EH (cell line): ENCODE data around the gene OOSP3.
"Not testable (repeated sequence)": the region's sequence is repeated elsewhere in the genome, so short reads cannot be mapped to it uniquely, and the experiment has no call there.

ENCODE experiments used
- DNase-seq: peaks from one replicate; pipeline ENCODE4 v3.0.0-alpha.2; 2015; ENCODE audit warnings: low read depth

OOSP3 gene

DNA sequence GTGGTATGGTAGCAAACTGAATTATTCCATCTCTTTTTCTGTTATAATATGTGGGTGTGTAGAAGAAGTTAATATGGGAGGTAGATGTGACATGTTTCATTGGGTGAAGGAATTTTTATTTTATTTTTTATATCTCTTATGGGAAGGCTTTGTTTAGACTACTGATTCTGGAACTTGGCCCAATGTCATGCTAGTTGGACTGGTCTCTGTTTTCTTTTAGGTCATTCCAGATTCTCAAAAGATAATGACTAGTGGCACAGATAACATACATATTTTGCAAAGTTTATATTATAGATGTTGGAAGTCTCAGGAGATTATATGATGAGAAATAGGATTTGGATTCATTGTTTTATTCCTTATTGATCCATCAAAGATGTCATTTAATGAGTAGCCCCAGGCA, 1.3 kb upstream of the OOSP3 start:
- DNase-seq: no peak

DNA sequence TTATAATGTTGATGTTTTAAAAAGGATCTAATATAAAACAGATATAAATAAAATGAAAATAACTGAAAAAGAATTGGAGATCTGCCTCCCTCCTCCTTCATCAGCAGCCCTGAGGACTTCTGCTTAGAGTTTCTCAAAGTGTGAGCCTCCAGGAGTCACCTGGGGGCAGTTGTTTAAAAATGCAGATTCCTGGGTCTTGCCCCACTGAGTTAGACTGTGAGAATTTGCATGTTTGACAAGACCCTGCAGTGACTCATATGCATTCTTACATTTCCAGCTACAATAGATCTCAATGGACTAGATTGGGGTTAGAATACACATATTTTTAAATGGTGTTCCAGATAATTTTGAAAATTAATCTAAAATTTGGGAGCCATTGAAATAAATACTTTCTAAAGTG, 798 bp upstream of the OOSP3 start:
- no peak for DNase-seq

- DNase-seq: no peak
These were observed 985 bp downstream of the OOSP3 start for GRCh38 chr11:59879567-59879966.

DNA sequence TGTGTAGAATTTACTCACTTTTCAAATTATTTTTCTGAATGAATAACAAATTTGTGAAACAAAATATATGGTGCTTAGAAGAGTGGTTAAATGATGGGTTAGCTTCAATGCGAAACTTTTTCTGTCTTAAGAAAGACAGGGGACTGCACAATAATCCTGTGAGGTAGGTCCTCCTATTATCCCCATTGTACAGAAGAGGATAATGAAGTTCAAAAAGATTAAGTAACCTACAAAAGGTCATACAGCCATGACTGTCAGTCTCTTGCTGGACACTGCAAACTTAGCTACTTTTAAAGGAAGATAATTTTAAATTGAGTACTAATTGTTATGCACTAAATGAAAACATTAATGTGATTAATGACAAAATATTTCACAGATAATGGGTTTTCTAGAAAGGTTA, 5.0 kb downstream of the OOSP3 start:
- DNase-seq: no peak

DNA sequence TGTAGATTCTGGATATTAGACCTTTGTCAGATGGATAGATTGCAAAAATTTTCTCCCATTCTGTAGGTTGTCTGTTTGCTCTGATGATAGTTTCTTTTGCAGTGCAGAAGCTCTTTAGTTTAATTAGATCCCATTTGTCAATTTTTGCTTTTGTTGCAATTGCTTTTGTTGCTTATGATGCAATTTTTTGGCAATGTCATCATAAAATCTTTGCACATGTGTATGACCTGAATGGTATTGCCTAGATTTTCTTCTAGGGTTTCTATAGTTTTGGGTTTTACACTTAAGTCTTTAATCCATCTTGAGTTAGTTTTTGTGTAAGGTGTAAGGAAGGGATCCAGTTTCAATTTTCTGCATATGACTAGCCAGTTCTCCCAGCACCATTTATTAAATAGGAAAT, 8.6 kb downstream of the OOSP3 start:
- DNase-seq: not testable (repeated sequence)

- DNase-seq: peak; percentile 3
These were observed 13.2 kb downstream of the OOSP3 start for GRCh38 chr11:59891781-59892181.

GRCh38 chr11:59894616-59895015, 16.0 kb downstream of the OOSP3 start:
- DNase-seq: no peak

DNA sequence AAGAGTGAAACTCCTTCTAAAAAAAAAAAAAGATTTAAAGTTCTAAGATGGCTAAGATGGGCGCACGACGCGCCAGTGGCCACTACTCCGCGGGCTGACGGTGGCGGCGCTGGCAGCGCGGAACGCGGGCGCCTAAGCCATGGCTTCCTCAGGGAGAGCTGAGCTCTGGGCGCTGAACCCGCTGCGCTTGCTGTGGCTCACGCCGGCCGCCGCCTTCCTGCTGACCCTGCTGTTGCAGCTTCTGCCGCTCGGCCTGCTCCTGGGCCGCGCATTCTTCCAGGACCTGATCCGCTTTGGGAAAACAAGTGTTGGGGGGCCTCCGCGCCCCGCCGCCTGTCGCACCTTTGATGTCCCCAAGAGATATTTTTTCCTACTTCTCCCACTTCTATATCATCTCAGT, 19.5 kb downstream of the OOSP3 start:
- no peak for DNase-seq

GRCh38 chr11:59898650-59899049, 20.1 kb downstream of the OOSP3 start:
- DNase-seq: peak; percentile 10

DNA sequence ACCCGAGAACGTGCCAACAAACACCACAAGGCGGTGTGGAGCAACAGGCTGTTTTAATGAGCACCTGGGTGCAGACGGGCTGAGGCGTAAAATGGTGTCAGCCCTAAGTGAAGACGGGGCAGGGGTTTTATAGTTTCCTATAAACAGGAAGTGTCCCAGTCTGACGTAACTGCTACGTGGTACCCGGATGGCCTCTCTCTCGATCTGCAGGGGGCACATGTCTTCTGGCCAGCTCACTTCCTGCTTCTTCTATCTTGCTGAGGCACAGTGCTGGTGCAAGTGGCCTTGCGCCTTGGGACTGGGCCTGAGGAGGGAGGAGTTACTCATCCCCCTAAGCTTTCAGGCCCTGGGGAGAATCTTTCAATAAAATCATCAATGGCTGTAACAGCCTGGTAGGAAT, 20.9 kb downstream of the OOSP3 start:
- peak; percentile 53 for DNase-seq

DNA sequence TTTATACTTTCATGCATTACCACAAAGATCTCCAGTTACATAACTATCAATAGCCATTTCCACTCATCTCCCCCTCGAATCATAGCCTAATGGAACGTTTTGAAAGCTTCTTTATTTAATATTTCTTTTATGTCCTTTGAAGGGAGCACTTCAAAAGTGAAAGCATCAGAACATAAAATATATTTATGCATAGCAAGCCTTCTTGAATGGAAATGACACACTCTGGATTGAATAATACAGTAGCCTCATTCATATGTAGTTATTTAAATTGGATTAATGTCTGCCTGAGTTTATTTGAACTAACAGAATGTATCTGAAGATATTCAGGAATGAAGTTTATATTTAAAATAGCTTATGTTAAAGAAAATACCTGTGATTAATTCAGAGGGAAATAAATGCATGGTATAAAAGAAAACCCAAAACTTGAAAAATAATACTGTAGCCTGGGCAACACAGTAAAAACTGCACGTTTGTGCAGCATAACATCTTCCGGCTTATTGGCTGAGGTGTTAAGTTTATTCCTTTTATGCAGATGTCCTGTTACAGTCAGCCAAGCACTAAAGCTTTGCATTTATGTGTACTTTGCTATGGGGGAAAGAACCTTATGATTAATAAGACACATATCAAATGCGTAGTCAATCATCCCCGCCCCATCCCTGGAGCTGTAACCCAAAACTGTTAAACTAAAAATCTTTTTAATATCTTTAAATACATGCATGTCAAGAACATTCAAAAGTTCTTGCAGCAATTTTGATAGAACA, 22.0 kb downstream of the OOSP3 start:
- DNase-seq: no peak

GRCh38 chr11:59901306-59901705, 22.7 kb downstream of the OOSP3 start:
- DNase-seq: peak; percentile 68

GRCh38 chr11:59903569-59903968, 25.0 kb downstream of the OOSP3 start:
- DNase-seq: not testable (repeated sequence)

DNA sequence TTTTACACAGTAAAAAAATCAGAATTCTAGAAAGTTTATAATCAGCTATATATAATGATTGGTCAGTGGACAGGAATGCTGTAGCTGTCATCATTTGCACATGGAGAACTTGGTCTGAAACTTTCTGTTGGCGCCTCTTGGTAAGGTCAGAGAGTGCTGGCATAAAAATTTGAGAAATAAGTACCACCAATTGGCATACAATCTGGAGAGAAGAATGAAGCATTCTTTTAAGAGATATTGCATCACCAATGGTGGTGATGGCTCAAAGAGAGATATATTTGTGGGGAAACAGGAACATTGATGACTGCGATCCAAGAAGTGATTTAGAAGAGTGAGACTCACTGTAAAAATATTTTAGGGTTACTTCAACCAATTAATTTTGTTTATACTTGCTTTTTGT, 39.9 kb downstream of the OOSP3 start:
- DNase-seq: peak; percentile 36

- DNase-seq: peak; percentile 59
These were observed 40.5 kb downstream of the OOSP3 start for GRCh38 chr11:59918987-59919589.

GRCh38 chr11:59923813-59924212, 45.2 kb downstream of the OOSP3 start:
- no peak for DNase-seq

- DNase-seq: no peak
These were observed 53.1 kb downstream of the OOSP3 start for GRCh38 chr11:59931688-59932087.

DNA sequence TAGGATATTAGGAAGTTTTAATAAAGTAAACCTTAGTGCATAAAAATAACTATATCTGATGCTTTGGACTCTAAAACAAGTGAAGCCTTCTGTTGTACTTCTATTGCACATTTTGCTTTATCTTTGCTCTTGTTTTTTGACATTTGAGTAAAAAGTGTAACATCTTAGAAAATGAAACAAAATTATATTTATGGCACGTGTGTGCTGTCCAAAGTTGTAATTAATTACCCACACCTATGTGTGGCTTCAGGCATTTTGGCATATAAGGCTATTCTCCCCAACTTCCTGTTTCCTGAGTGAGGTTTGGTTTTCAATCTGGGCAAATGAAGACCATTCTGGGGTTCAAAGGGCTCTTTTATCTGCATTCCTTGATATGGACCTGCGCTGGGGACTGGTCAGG, 59.5 kb downstream of the OOSP3 start, which contains the start of gene OOSP1:
Gene OOSP1 (plus strand): TSS at position 301 of the 400 bp plus-strand sequence. CDS start 23 bp downstream, at position 324.
- no peak for DNase-seq

DNA sequence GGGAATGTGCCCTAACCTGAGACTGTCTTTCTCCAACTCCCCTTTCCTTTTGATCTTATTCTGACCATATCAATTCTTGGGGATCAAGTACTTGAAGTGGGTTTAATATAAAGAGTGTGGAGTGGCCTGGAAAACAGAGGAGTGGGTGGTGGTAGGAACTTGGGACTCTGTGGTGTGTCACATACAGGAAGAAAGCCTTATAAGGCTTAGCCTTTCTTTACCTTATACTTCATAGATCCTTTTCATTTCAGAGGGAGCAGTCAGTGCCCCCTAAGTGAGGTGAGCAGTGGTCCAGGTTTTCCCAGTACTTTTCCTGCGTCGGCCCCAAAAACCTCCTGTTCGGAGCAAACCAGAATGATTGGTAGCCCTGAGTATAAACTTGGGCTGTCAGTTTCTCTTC, 60.1 kb downstream of the OOSP3 start:
- DNase-seq: no peak

- DNase-seq: no peak
These were observed 60.9 kb downstream of the OOSP3 start for GRCh38 chr11:59939482-59939881.

DNA sequence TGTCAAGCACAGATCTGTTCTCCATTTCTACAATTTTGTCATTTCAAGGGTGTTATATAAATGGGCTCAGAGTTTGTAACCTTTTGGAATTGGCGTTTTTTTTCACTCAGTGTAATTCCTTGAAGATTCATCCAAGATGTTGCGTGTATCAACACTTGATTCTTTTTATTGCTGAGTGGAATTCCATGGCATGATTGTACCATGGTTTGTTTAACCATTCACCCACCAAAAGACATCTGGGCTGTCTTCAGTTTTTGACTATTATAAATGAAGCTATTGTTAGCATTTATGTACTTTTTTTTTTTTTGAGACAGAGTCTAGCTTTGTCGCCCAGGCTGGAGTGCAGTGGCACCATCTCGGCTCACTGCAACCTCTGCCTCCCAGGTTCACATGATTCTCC, 62.5 kb downstream of the OOSP3 start:
- no peak for DNase-seq

GRCh38 chr11:59943997-59944714, 65.6 kb downstream of the OOSP3 start:
- DNase-seq: no peak

- no peak for DNase-seq
These were observed 66.1 kb downstream of the OOSP3 start for GRCh38 chr11:59944720-59945119.
